ENCODE measurements around the gene APEX1. TPM values are rescaled to one million over a fixed set of nuclear protein-coding genes. Genes with fewer than 3 reads are reported as not detected.

Gene APEX1
- total and polyA plus RNA-seq, 2 of the 8 experiments (the other 6 are each of a cell fraction or from before 2014, with no cell fraction given) = 384 to 700 TPM

GRCh38 chr14:20499881-20500280 is 44.9 kb downstream of the APEX1 start:
- no peak overlapping the region for H3K4me2 ChIP-seq (ENCODE audit: insufficient read depth in 1 of 2, low read depth in 2 of 2, low read length in 2 of 2)
- peaks cover 3 to 5% of the 10 kb centered on the region in 2 experiments; a peak in 3 of 4 replicates for H3K9me3 ChIP-seq (ENCODE audit: insufficient read depth in 2 of 2, low read depth in 1 of 2, low read length in 1 of 2)
- no peak overlapping the region for H3K9ac ChIP-seq (replicated peaks in 1 of 4; ENCODE audit: extremely low read depth in 1 of 4, low read depth in 3 of 4, low read length in 3 of 4)
- H2AFZ ChIP-seq (ENCODE audit: low read length) = 0 out of 2 replicates have a peak overlapping the region, but pooled peaks have one; percentile 3
- no peaks in the 10 kb centered on the region for H3K36me3 ChIP-seq (ENCODE audit: control insufficient read depth in 2 of 4, insufficient read depth in 4 of 4, low read length in 3 of 4)
- peak overlapping the region; percentile 77; the same call in 1 of the 2 replicates for H2BK12ac ChIP-seq (ENCODE audit: low read depth, low read length)
- no peaks in the 10 kb centered on the region for H4K20me1 ChIP-seq (replicated peaks in 1 of 2; ENCODE audit: control insufficient read depth in 1 of 2, insufficient read depth in 2 of 2, low read length in 2 of 2)
- H3K27ac ChIP-seq (ENCODE audit: low read depth, low read length) = no peak overlapping the region
- peak overlapping the region; percentile 8 for H4K91ac ChIP-seq (replicated peaks; ENCODE audit: insufficient read length, low read length)
- no peak overlapping the region for H3K56ac ChIP-seq (replicated peaks; ENCODE audit: insufficient read length, low read depth, low read length)
- no peak overlapping the region for H2BK120ac ChIP-seq (replicated peaks; ENCODE audit: low read depth, low read length)
- peak overlapping the region; percentile 68; the same call in 1 of the 2 replicates for H2BK5ac ChIP-seq (ENCODE audit: low read depth, low read length)
- no peak overlapping the region for H2AK5ac ChIP-seq (ENCODE audit: low read depth, low read length)
- H3K4me3 ChIP-seq (ENCODE audit: extremely low read depth in 1 of 4, insufficient read depth in 2 of 4, low read depth in 3 of 4, low read length in 4 of 4) = no peak overlapping the region
- DNase-seq (ENCODE audit: low read depth in 1 of 2, low spot score in 2 of 2) (no peak), FAIRE-seq (no peak)
- CTCF ChIA-PET (ENCODE audit: partially characterized antibody) = interaction anchor here (0.9 to 2.4 kb wide), 3 partner anchors 13 to 107 kb away, joined by 4 to 14 read pairs (median 5); no protein-coding TSS in a partner anchor
- H3K18ac ChIP-seq (ENCODE audit: extremely low read depth, low read length) = peak overlapping the region; percentile 22; the same call in 1 of the 2 replicates
- no peak overlapping the region for H4K8ac ChIP-seq (ENCODE audit: extremely low read depth, insufficient read depth, low read length)
- no peak overlapping the region for H2BK15ac ChIP-seq (ENCODE audit: low read length)
- no peak overlapping the region for H3K23ac ChIP-seq (ENCODE audit: insufficient read length)
- no peaks in the 10 kb centered on the region for H3K27me3 ChIP-seq (replicated peaks in 1 of 4; ENCODE audit: control insufficient read depth in 3 of 4, extremely low read depth in 1 of 4, insufficient read depth in 3 of 4, low read length in 3 of 4)
- no peak overlapping the region for H3K4ac ChIP-seq (replicated peaks; ENCODE audit: insufficient read length, low read depth, low read length)
- no peak overlapping the region for H4K5ac ChIP-seq (ENCODE audit: insufficient read length, low read depth, low read length)
- no peaks in the 10 kb centered on the region; the same call in 1 of the 2 replicates for H3K23me2 ChIP-seq (ENCODE audit: low read depth, low read length)
- 95% methylated on average over 5 of the region's 5 CpGs; no CpG with 5 or more reads in 1 of the 2 experiments for WGBS, 2 experiments (ENCODE audit: extremely low coverage in 1 of 2, insufficient coverage in 1 of 2, insufficient read length in 1 of 2, insufficient replicate concordance in 2 of 2, low coverage in 1 of 2, low lambda C conversion rate in 2 of 2, missing lambda C conversion rate in 1 of 2)
- H3K4me1 ChIP-seq (replicated peaks in 1 of 4; ENCODE audit: control insufficient read depth in 3 of 4, insufficient read depth in 4 of 4, low read length in 3 of 4) = peaks cover 0 to 8% (median 3%) of the 10 kb centered on the region in 4 experiments; a peak in 6 of 7 replicates
- peak overlapping the region; percentile 66; the same call in 1 of the 2 replicates for H2BK20ac ChIP-seq (ENCODE audit: low read length)
- no peak overlapping the region for H3K14ac ChIP-seq (ENCODE audit: insufficient read length)
- H3K79me1 ChIP-seq (ENCODE audit: low read depth, low read length) = no peaks in the 10 kb centered on the region
- no peaks in the 10 kb centered on the region for H3K79me2 ChIP-seq (ENCODE audit: control insufficient read depth in 1 of 2, insufficient read depth in 2 of 2, low read length in 2 of 2)
- POLR2A ChIA-PET (ENCODE audit: partially characterized antibody) = interaction anchor here (1.2 to 2.9 kb wide), 2 partner anchors 30 to 44 kb away, joined by 5 to 7 read pairs; partner anchors contain the start of gene PNP
- no peak for TF ChIP-seq CHD1 (IDR thresholded peaks at IDR 0.05; ENCODE audit: low read depth, low read length)
- no peak for TF ChIP-seq CBX5 (IDR thresholded peaks at IDR 0.05; ENCODE audit: low read depth, low read length)
- no peak for TF ChIP-seq RFX5 (IDR thresholded peaks at IDR 0.05; ENCODE audit: borderline replicate concordance, low read depth, low read length)
- TF ChIP-seq SP2 (IDR thresholded peaks at IDR 0.05; ENCODE audit: low read length) = no peak
- TF ChIP-seq POLR2A (IDR thresholded peaks at IDR 0.05; ENCODE audit: control extremely low read depth in 1 of 2, low read depth in 2 of 2, low read length in 2 of 2) = no peak
- TF ChIP-seq NANOG (IDR thresholded peaks at IDR 0.05; ENCODE audit: insufficient read depth, low read depth, low read length, poor library complexity, severe bottlenecking) = no peak
- no peak for TF ChIP-seq ATF3 (IDR thresholded peaks at IDR 0.05; ENCODE audit: insufficient read depth, low read depth, low read length)
- no peak for TF ChIP-seq ZNF274 (IDR thresholded peaks at IDR 0.05; ENCODE audit: borderline replicate concordance, extremely low read depth, low read length)
- TF ChIP-seq CHD2 (IDR thresholded peaks at IDR 0.05; ENCODE audit: low read length) = no peak
- TF ChIP-seq SRF (IDR thresholded peaks at IDR 0.05; ENCODE audit: low read depth, low read length) = no peak
- no peak for TF ChIP-seq SIN3A (conservative IDR thresholded peaks at IDR 0.05 in 1 of 2, IDR thresholded peaks at IDR 0.05 in 1 of 2; ENCODE audit: low read depth in 1 of 2, low read length in 2 of 2)
- no peak for TF ChIP-seq SIRT6 (IDR thresholded peaks at IDR 0.05; ENCODE audit: low read length)
- TF ChIP-seq EP300 (IDR thresholded peaks at IDR 0.05; ENCODE audit: borderline replicate concordance in 1 of 2, low read depth in 2 of 2, low read length in 2 of 2) = no peak
